ENCODE data around the gene SSPN.

GRCh38 chr12:26279091-26279490 lies 83.7 kb downstream of the SSPN start:
- TF ChIP-seq CTCF (conservative IDR thresholded peaks at IDR 0.05) (no peak), EZH2 (IDR thresholded peaks at IDR 0.05; ENCODE audit: low read depth) (no peak)

Measured in PC-9 (cell line).